H1 (cell line): ENCODE data around the gene CNDP1. TPM values are rescaled to one million over a fixed set of nuclear protein-coding genes. Genes with fewer than 3 reads are reported as not detected.

Experiments used
- CREB1 ChIP-seq: IDR thresholded peaks from 2 replicates; pipeline ENCODE4 v1.6.1; 2012; ENCODE audit warnings: inconsistent platforms
- SIRT6 ChIP-seq: IDR thresholded peaks from one replicate; pipeline ENCODE4 v1.7.1; 2012; ENCODE audit warnings: low read length, inconsistent platforms
- polyA plus RNA-seq, 7 experiments: library from polyadenylated mRNA; depleted of rRNA in 3 of 7; stranded (reverse) in 5 of 7; unstranded in 2 of 7; fragments of >200 nt in 5 of 7; fragments of 200-250 nt in 2 of 7; gene quantifications; 1 replicate in 5 of 7; 2 replicates in 1 of 7; 4 replicates in 1 of 7; pipeline versions ENCODE4 v1.2.1 to v1.2.3, GENCODE V29; 2011 to 2013; ENCODE audit warnings: missing spikeins in 2 of 7, mixed read lengths in 2 of 7
- total RNA-seq: library from RNA; stranded (reverse); fragmentation: NEBNext Ultra II Directional; extraction: Animal tissue kit (Norgen Biotek cat#: 25700); gene quantifications from 2 replicates; pipeline ENCODE4 v1.2.1, GENCODE V29; 2021

Gene CNDP1
- total and polyA plus RNA-seq, 2 of the 8 experiments (the other 6 are each of a cell fraction or from before 2014, with no cell fraction given), result 0.09 TPM; not detected in 1

GRCh38 chr18:74562131-74562730 is 27.9 kb downstream of the CNDP1 start (continued):
- TF ChIP-seq CREB1, result no peak
- TF ChIP-seq SIRT6, result no peak
